OCI-LY1 (cell line): ENCODE measurements around the gene TRABD2B.

Experiments
- H2AFZ ChIP-seq: fragments of 200-600 bp; sonication (generic), shearing (Covaris generic); 2 replicates; pipeline ENCODE4 v1.6.0; 2014; ENCODE audit warnings: antibody characterized with exemption, mild to moderate bottlenecking, low read length
- H3F3A ChIP-seq: fragments of 200-600 bp; sonication (generic), shearing (Covaris generic); 2 replicates; pipeline ENCODE4 v1.6.0; 2014; ENCODE audit warnings: mild to moderate bottlenecking, antibody characterized with exemption, low read length, moderate library complexity; ENCODE audit not compliant: insufficient read depth
- H3K27ac ChIP-seq: fragments of 200-600 bp; sonication (generic); 2 replicates; pipeline ENCODE4 v1.5.1; 2014; ENCODE audit warnings: low read length, mixed run types, mild to moderate bottlenecking, low read depth; ENCODE audit not compliant: poor library complexity, severe bottlenecking
- H3K27me3 ChIP-seq: fragments of 200-600 bp; sonication (generic); 2 replicates; pipeline ENCODE4 v1.6.0; 2014; ENCODE audit warnings: antibody characterized with exemption, mild to moderate bottlenecking, low read length, moderate library complexity; ENCODE audit not compliant: insufficient read depth
- H3K36me3 ChIP-seq: fragments of 200-600 bp; sonication (generic); 2 replicates; pipeline ENCODE4 v1.6.1; 2014; ENCODE audit warnings: mild to moderate bottlenecking, antibody characterized with exemption, low read length, moderate library complexity, mixed read lengths; ENCODE audit not compliant: insufficient read depth
- H3K4me1 ChIP-seq: fragments of 200-600 bp; sonication (generic); 2 replicates; pipeline ENCODE4 v1.5.1; 2014; ENCODE audit warnings: mild to moderate bottlenecking, low read length, moderate library complexity; ENCODE audit not compliant: insufficient read depth, severe bottlenecking
- H3K4me2 ChIP-seq: fragments of 200-600 bp; sonication (generic), shearing (Covaris generic); 2 replicates; pipeline ENCODE4 v1.6.1; 2014; ENCODE audit warnings: low read length
- H3K4me3 ChIP-seq: fragments of 200-600 bp; sonication (generic); 2 replicates; pipeline ENCODE4 v1.5.1; 2014; ENCODE audit warnings: low read length, low read depth, mild to moderate bottlenecking, mixed read lengths; ENCODE audit not compliant: poor library complexity, severe bottlenecking
- H3K79me2 ChIP-seq: fragments of 200-600 bp; shearing (Covaris generic); 2 replicates; pipeline ENCODE4 v1.6.1; 2016; ENCODE audit warnings: mixed run types, low read length, mixed read lengths; ENCODE audit not compliant: insufficient read depth
- H3K9ac ChIP-seq: fragments of 200-600 bp; sonication (generic), shearing (Covaris generic); 2 replicates; pipeline ENCODE4 v1.6.1; 2014; ENCODE audit warnings: mild to moderate bottlenecking, low read length, mixed read lengths
- H3K9me2 ChIP-seq: fragments of 200-600 bp; sonication (generic), shearing (Covaris generic); 2 replicates; pipeline ENCODE4 v1.6.1; 2014; ENCODE audit warnings: low read depth, mild to moderate bottlenecking, low read length, mixed read lengths
- H3K9me3 ChIP-seq: fragments of 200-600 bp; shearing (Covaris generic); 2 replicates; pipeline ENCODE4 v1.6.1; 2014; ENCODE audit warnings: low read length, mixed read lengths
- H4K20me1 ChIP-seq: fragments of 200-600 bp; sonication (generic), shearing (Covaris generic); 2 replicates; pipeline ENCODE4 v1.6.0; 2016; ENCODE audit warnings: mild to moderate bottlenecking, low read length; ENCODE audit not compliant: insufficient read depth
- CTCF ChIP-seq: fragments of 200-600 bp; sonication (generic), shearing (Covaris generic); IDR thresholded peaks from 2 replicates; pipeline ENCODE4 v1.5.1; 2017; ENCODE audit warnings: mild to moderate bottlenecking, antibody characterized with exemption, low read length, moderate library complexity, mixed read lengths
- EZH2 ChIP-seq: fragments of 200-600 bp; sonication (generic), shearing (Covaris generic); IDR thresholded peaks from 2 replicates; pipeline ENCODE4 v1.8.0; 2017; ENCODE audit warnings: borderline replicate concordance, mixed run types, mild to moderate bottlenecking, antibody characterized with exemption, low read length, moderate library complexity, mixed read lengths

The TRABD2B gene

DNA sequence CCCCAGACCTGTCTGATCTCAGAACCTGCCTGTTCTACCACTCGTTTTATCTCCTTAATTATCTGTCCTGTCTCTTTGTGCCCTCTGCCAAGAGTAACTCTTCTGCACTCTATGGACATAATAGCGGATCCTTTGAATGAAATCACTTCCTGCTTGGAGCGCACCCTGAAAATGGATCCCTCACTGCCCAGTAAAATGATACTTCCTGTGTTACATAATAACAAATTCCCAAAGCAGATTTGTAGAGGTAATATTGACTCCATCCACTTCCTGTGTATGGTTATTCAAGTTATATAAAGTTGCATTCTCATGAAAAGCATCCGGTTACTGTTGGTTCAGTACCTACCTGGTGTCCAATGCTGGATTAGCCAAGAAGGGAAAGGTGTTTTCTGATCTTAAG is 246.0 kb downstream of the TRABD2B start:
- Histone ChIP-seq H3K4me3 (no peak overlapping the region), H3K27ac (no peak overlapping the region), H4K20me1 (no peaks in the 10 kb centered on the region), H3K79me2 (no peaks in the 10 kb centered on the region), H3K4me1 (no peaks in the 10 kb centered on the region), H3F3A (no peaks in the 10 kb centered on the region), H3K27me3 (no peaks in the 10 kb centered on the region; the same call in 1 of the 2 replicates), H2AFZ (no peak overlapping the region), H3K9me2 (no peaks in the 10 kb centered on the region), H3K9me3 (no peaks in the 10 kb centered on the region), H3K9ac (no peak overlapping the region), H3K4me2 (no peak overlapping the region), H3K36me3 (no peaks in the 10 kb centered on the region)
- no peak for TF ChIP-seq CTCF
- TF ChIP-seq EZH2, result no peak

- Histone ChIP-seq H2AFZ (no peak overlapping the region), H3K4me1 (no peaks in the 10 kb centered on the region), H3F3A (no peaks in the 10 kb centered on the region), H3K79me2 (no peaks in the 10 kb centered on the region), H3K9ac (no peak overlapping the region), H3K27ac (no peak overlapping the region), H3K4me2 (no peak overlapping the region), H3K9me2 (no peaks in the 10 kb centered on the region), H3K4me3 (no peak overlapping the region), H4K20me1 (no peaks in the 10 kb centered on the region), H3K27me3 (no peaks in the 10 kb centered on the region; the same call in 1 of the 2 replicates), H3K9me3 (no peaks in the 10 kb centered on the region), H3K36me3 (no peaks in the 10 kb centered on the region)
- no peak for TF ChIP-seq EZH2
- no peak for TF ChIP-seq CTCF
Observed at GRCh38 chr1:47745715-47746609, 251.2 kb downstream of the TRABD2B start.

- no peak overlapping the region for H3K4me3 ChIP-seq
- no peak overlapping the region for H3K4me2 ChIP-seq
- H3F3A ChIP-seq, result no peaks in the 10 kb centered on the region
- H3K79me2 ChIP-seq, result no peaks in the 10 kb centered on the region
- H3K9me2 ChIP-seq, result no peaks in the 10 kb centered on the region
- no peaks in the 10 kb centered on the region for H3K4me1 ChIP-seq
- no peak overlapping the region for H2AFZ ChIP-seq
- TF ChIP-seq CTCF (no peak), EZH2 (no peak)
- H3K27ac ChIP-seq, result no peak overlapping the region
- H3K27me3 ChIP-seq, result no peaks in the 10 kb centered on the region; the same call in 1 of the 2 replicates
- no peaks in the 10 kb centered on the region for H3K36me3 ChIP-seq
- no peak overlapping the region for H3K9ac ChIP-seq
- H4K20me1 ChIP-seq, result no peaks in the 10 kb centered on the region
- H3K9me3 ChIP-seq, result no peaks in the 10 kb centered on the region
Observed at GRCh38 chr1:47742890-47743760, 254.1 kb downstream of the TRABD2B start.
